Measurements from ENCODE around the gene IL1RL2.

IL1RL2 gene

DNA sequence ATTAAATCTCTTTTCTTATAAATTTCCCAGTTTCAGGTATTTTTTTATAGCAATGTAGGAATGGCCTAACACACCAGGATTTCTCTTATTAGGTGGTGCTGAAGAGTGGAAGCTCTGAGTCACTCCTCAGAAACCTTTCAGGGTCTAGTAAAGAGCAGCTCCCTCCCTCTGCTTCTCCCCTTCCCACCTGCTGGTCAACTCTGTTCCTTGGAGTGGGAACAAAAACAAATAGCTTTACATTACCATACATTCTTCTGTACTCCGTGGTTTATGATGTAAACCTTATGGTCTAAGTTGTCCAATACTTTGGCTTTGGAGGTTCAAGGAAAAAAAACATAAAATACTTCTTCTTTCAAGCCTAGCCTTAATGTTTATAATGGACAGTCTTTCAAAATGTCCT is 47.0 kb upstream of the IL1RL2 start:
- Histone ChIP-seq H3K9ac (ENCODE audit: low read length) (no peak overlapping the region), H3K4me1 (ENCODE audit: low read length) (no peaks in the 10 kb centered on the region), H3K4me2 (ENCODE audit: low read depth, low read length) (no peak overlapping the region), H3K79me2 (ENCODE audit: low read length) (no peaks in the 10 kb centered on the region), H3K27ac (ENCODE audit: low read length) (no peak overlapping the region), H3F3A (ENCODE audit: insufficient read depth, low read length) (no peaks in the 10 kb centered on the region), H3K9me2 (replicated peaks; ENCODE audit: insufficient read depth, low read length) (no peaks in the 10 kb centered on the region), H3K4me3 (ENCODE audit: low read length) (no peak overlapping the region), H4K20me1 (ENCODE audit: insufficient read depth, low read length) (no peaks in the 10 kb centered on the region), H3K27me3 (replicated peaks; ENCODE audit: insufficient read depth, low read length) (no peaks in the 10 kb centered on the region), H2AFZ (ENCODE audit: low read length) (no peak overlapping the region), H3K9me3 (replicated peaks; ENCODE audit: insufficient read depth, low read length) (no peaks in the 10 kb centered on the region), H3K36me3 (replicated peaks; ENCODE audit: insufficient read depth, low read length) (no peaks in the 10 kb centered on the region)
- TF ChIP-seq EZH2 (optimal IDR thresholded peaks at IDR 0.05; ENCODE audit: low read depth, low read length) (no peak), EZH2phosphoT487 (IDR thresholded peaks at IDR 0.05; ENCODE audit: low read length) (no peak)
- TF ChIP-seq, protein P1, sequence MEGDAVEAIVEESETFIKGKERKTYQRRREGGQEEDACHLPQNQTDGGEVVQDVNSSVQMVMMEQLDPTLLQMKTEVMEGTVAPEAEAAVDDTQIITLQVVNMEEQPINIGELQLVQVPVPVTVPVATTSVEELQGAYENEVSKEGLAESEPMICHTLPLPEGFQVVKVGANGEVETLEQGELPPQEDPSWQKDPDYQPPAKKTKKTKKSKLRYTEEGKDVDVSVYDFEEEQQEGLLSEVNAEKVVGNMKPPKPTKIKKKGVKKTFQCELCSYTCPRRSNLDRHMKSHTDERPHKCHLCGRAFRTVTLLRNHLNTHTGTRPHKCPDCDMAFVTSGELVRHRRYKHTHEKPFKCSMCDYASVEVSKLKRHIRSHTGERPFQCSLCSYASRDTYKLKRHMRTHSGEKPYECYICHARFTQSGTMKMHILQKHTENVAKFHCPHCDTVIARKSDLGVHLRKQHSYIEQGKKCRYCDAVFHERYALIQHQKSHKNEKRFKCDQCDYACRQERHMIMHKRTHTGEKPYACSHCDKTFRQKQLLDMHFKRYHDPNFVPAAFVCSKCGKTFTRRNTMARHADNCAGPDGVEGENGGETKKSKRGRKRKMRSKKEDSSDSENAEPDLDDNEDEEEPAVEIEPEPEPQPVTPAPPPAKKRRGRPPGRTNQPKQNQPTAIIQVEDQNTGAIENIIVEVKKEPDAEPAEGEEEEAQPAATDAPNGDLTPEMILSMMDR (IDR thresholded peaks at IDR 0.05; ENCODE audit: low read length), result no peak
- DNase-seq, result no peak

DNA sequence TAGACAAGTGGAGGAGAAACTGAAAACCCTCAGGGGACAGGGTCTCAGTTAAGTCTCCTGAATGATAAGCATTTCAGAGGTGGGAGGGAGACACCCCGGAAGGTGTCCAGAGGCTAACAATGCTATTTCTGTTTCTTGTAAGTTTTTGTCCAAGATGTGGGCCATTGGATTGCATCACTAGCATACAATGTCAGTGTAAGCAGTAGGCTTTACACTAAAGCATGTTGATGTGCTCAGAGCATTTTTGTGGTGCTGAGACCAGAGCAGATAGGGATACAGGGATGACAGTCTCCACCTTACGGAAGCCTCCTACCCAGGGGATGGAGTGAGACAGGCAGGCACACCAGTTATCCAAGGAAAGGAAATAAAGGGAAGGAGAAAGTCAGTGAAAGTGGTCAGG is 46.4 kb upstream of the IL1RL2 start:
- no peaks in the 10 kb centered on the region for H3K36me3 ChIP-seq (replicated peaks; ENCODE audit: insufficient read depth, low read length)
- H4K20me1 ChIP-seq (ENCODE audit: insufficient read depth, low read length), result no peaks in the 10 kb centered on the region
- H3F3A ChIP-seq (ENCODE audit: insufficient read depth, low read length), result no peaks in the 10 kb centered on the region
- DNase-seq, result no peak
- no peak overlapping the region for H3K4me3 ChIP-seq (ENCODE audit: low read length)
- no peaks in the 10 kb centered on the region for H3K27me3 ChIP-seq (replicated peaks; ENCODE audit: insufficient read depth, low read length)
- H3K4me2 ChIP-seq (ENCODE audit: low read depth, low read length), result no peak overlapping the region
- no peak for TF ChIP-seq EZH2 (optimal IDR thresholded peaks at IDR 0.05; ENCODE audit: low read depth, low read length)
- H3K4me1 ChIP-seq (ENCODE audit: low read length), result no peaks in the 10 kb centered on the region
- no peak overlapping the region for H3K27ac ChIP-seq (ENCODE audit: low read length)
- H3K9me2 ChIP-seq (replicated peaks; ENCODE audit: insufficient read depth, low read length), result no peaks in the 10 kb centered on the region
- no peak overlapping the region for H2AFZ ChIP-seq (ENCODE audit: low read length)
- no peaks in the 10 kb centered on the region for H3K9me3 ChIP-seq (replicated peaks; ENCODE audit: insufficient read depth, low read length)
- no peaks in the 10 kb centered on the region for H3K79me2 ChIP-seq (ENCODE audit: low read length)
- H3K9ac ChIP-seq (ENCODE audit: low read length), result no peak overlapping the region

DNA sequence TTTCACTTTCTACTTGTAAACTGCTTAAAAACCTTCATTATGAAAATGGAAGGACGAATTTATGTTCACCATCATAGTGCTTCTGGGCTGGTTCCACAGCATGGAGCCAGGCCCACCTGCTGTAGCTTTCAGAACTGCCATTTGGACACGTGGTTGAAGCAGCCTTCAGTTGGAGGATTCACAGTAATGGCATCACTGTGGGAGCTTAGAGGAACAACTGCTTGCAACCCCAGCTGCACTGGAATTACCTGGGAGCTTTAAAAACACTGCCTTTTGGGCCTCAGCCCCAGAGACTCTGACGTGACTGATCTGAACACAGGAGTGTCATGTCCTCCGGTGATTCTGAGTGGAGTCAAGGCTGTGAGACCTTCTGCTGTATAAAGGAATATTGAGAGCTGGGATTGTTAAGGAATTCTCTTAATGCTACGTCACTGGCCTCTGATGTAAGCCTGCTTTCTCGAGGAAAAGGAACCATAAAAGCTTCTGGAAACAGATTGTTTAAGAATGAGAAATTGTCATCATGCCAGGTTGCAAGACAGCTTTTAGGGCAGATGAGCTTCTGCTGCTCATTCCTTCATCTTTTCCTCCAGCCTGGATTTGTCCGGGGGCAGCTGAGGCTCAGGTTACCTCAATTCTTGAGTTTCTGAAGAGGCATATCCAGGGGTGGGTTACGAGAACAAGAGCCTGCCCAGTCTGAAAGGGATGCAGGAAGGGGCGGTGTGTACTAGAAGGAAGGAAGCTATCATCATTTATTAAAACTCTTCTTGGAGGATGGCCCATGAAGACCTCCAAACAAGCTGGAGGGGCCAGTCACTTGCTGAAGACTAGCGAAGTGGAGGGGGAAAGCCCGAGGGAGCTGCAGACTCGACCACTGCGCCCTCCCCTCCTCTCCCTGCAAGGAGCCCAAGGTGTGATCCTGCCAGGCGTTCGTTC is 45.5 kb upstream of the IL1RL2 start:
- no peak overlapping the region for H3K4me3 ChIP-seq (ENCODE audit: low read length)
- no peak overlapping the region for H3K4me2 ChIP-seq (ENCODE audit: low read depth, low read length)
- no peaks in the 10 kb centered on the region for H4K20me1 ChIP-seq (ENCODE audit: insufficient read depth, low read length)
- no peaks in the 10 kb centered on the region for H3F3A ChIP-seq (ENCODE audit: insufficient read depth, low read length)
- TF ChIP-seq EZH2 (optimal IDR thresholded peaks at IDR 0.05; ENCODE audit: low read depth, low read length), result no peak
- TF ChIP-seq EZH2phosphoT487 (IDR thresholded peaks at IDR 0.05; ENCODE audit: low read length), result no peak
- TF ChIP-seq, protein P1 (IDR thresholded peaks at IDR 0.05; ENCODE audit: low read length), result no peak
- H3K9me3 ChIP-seq (replicated peaks; ENCODE audit: insufficient read depth, low read length), result no peaks in the 10 kb centered on the region
- H3K27me3 ChIP-seq (replicated peaks; ENCODE audit: insufficient read depth, low read length), result no peaks in the 10 kb centered on the region
- H2AFZ ChIP-seq (ENCODE audit: low read length), result no peak overlapping the region
- H3K79me2 ChIP-seq (ENCODE audit: low read length), result no peaks in the 10 kb centered on the region
- no peak for DNase-seq
- no peak overlapping the region for H3K9ac ChIP-seq (ENCODE audit: low read length)
- H3K9me2 ChIP-seq (replicated peaks; ENCODE audit: insufficient read depth, low read length), result no peaks in the 10 kb centered on the region
- H3K36me3 ChIP-seq (replicated peaks; ENCODE audit: insufficient read depth, low read length), result no peaks in the 10 kb centered on the region
- no peak overlapping the region for H3K27ac ChIP-seq (ENCODE audit: low read length)
- no peaks in the 10 kb centered on the region for H3K4me1 ChIP-seq (ENCODE audit: low read length)
